COLO668 (cell line): Measurements from ENCODE around the gene LRRC53.

Experiments
- DNase-seq: peaks from one replicate; lab custom pipeline; 2025; ENCODE audit not compliant: unreplicated experiment; lab: John Stamatoyannopoulos, UW

The LRRC53 gene

GRCh38 chr1:74512170-74512915, at the start of gene LRRC53:
Gene LRRC53, minus strand, starts transcription at chr1:74512611. Its CDS starts 29,262 bp downstream, at chr1:74483349.
- no peak for DNase-seq

- DNase-seq = no peak
Measured at GRCh38 chr1:74549932-74550331, 37.5 kb upstream of the LRRC53 start.

- no peak for DNase-seq
Measured at GRCh38 chr1:74548961-74549750, 36.7 kb upstream of the LRRC53 start.

- no peak for DNase-seq
Measured at GRCh38 chr1:74545821-74546220, 33.4 kb upstream of the LRRC53 start.

DNA sequence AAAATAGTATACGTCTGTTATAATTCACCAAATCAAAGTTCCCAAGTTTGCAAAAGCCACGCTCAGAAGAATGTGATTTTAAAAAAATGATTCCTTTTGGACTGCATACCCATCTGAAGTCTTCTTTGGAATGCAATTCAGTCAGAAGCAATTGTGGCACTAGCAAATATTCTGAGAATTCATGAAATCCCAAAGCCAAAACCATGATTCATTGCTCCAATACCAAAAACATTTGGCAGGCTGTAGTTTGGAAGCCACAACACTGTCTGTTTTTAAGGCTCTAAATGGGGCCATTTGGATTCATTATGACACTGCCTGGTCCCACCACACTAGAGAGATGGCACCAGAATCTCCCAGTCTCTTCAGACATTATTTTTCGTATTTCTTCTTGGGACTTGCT, 21.8 kb upstream of the LRRC53 start:
- no peak for DNase-seq

DNA sequence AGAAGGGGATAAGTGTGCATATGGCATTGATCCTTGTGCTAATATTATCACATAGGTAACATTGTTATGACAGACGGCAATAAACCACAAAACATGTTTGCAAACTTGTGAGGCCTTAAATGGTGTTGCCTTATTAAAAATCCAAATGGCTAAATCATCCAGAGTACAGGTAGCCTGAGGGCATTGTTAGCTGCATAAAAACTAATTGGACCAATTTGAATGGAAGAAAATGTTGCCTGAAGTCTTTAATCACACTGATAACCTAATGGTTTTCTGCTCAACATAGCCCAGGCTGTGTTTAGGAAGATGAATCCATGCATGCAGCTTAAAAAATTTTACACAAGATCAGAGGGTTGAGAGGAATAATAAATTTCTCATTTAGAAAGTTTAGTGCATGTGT, 19.4 kb upstream of the LRRC53 start:
- DNase-seq = no peak

GRCh38 chr1:74530892-74531291, 18.5 kb upstream of the LRRC53 start:
- no peak for DNase-seq

- no peak for DNase-seq
Measured at GRCh38 chr1:74528123-74528522, 15.7 kb upstream of the LRRC53 start.

DNA sequence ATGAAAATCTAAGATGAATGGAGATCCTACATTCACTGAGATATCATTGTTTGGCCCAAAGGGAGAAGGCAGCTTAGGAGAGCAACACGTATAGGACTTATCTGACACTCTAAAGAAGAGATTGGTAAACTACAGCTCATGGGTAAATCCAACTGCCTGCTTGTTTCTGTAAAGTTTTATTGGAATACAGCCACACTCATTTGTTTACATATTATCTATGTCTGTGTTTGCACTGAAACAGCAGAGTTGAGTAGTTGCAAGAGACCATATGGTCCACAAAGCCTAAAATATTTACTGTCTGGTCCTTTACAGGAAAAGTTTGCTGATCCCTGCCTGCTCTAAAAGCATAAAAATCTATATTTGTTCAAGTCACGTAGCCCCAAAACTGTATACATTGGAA, 14.3 kb upstream of the LRRC53 start:
- DNase-seq = no peak

- DNase-seq = no peak
Measured at GRCh38 chr1:74523873-74524480, 11.6 kb upstream of the LRRC53 start.

DNA sequence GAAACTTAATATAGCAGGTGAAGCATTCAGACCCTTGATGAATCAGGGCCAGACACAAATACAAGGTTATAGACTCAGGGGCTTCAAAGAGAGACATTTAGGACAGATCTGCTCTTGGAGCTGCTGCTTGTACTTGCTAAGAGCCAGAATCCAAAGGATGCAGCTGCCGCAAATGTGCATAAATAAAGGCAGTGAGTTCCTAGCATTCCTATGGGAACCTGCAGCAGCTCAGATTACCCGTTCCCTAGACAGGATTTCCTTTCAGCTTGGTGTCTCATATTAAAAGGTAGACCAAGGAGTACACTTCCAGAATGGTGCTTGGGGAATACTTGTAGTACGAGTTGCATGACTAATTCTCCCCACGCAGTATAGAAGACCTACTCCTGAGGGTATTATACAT, 9.7 kb upstream of the LRRC53 start:
- DNase-seq = peak; percentile 27

DNA sequence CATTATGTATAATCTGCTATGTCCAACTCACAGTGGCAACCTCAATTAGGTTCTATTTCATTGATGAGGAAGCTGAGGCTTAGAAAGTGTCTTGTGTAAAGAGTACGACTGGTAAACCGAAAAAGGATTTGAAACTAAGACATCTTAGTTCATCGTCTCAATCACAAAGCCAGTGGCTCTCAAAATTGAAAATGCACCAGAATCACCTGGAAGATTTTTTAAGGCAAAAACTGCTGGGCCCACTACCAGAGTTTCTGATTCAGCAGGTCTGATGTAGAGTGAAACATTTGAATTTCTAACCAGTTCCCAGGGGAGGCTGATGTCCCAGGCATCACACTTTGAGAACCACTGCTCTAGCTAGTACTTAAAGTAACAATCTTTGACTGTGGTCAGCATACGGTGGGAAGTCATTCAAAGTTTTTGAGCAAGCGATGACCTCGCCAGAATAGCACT, 5.2 kb upstream of the LRRC53 start:
- DNase-seq = no peak

DNA sequence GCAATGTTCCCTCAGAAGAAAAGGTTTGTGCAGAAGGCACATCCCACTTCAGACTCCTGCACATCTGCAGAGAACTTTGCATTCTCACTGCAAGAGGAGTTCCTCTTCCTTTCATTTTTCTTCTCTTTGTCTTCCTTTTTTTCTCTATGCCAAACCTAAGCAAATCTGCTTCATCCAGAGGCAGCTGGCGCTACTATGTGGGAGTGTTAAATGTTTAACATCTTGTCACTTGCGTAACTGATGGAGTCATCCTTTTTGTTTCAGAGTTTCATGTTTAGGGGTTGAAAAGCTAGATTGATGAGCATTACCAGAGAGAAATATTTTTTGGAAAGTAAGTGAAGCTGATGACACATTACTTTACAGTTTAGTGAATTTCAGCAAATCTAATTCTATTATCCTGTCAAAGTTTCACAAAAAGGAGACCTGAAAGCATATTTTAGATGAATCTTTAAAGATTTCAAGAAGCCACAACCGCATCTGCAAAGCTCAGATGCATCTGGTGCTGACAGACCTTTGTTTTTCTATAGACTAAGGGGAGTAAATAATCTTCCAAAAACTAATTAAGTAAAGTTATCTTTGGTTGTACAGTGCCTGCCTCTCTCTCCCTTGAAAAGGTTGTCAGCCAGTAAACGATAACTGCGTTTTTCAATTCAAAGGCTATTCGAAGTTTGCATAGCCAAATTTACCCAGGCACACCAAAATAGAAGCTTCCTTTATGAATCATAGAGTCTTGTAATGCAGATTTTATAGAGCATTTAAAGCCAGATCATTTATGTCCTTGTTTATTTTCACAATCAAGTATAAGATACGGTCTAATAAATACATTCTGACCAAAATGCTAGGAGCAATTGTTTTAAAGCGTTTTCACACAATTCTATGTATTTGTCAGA, 1.2 kb upstream of the LRRC53 start:
- DNase-seq = no peak

DNA sequence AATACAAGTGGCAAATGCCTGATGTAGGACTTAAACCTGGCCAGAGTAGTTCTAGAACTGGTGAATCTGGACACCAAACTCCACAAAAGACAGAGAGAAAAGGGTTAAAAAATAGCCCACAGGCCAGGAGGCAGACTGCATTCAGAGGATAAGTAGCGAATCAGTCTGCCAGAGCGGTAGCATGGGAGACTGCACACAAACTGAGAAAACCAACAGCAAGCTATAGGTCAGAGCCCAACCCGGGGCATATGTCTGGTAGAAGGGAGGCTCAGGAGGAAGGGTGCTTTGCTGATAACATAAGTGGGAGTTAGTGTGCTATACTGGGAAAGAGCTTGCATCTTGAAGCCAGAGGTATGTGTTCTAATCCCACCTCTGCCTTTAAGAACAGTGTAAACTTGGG, 4.0 kb downstream of the LRRC53 start:
- DNase-seq = no peak

DNA sequence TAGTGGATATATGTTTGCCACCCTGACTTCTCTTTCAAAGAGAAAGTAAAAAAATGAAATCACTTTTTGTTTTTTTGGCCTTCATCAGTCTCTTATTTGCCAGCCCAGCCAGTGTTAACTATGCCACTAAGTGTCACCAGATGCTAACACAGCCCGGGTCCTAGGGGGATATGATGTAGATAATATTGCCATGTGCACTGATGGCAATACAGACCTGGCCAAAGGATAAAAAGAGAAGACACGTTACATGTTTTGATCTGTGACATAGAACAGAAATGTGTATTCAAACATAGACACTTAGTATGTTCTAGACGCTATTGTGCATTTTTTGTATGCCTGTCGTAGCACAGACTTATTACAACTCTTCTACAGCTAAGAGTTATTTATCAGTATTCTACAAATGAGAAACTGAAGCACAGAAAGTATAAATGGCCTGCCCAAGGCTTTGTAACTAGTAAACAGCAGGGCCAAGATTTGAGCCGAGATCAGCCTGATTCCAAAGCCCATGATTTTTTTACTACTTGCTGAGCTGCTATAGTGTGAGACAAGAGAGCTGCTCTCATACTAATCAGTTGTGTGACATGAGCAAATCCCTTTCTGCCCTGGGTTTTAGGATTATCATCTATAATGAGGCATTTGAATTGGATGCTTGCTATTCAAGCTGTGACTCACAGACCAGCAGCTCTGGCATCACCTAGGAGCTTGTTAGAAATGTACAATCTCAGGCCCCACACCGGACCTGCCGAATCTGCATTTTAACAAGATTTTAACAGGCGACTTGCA, 6.3 kb downstream of the LRRC53 start:
- DNase-seq = no peak

DNA sequence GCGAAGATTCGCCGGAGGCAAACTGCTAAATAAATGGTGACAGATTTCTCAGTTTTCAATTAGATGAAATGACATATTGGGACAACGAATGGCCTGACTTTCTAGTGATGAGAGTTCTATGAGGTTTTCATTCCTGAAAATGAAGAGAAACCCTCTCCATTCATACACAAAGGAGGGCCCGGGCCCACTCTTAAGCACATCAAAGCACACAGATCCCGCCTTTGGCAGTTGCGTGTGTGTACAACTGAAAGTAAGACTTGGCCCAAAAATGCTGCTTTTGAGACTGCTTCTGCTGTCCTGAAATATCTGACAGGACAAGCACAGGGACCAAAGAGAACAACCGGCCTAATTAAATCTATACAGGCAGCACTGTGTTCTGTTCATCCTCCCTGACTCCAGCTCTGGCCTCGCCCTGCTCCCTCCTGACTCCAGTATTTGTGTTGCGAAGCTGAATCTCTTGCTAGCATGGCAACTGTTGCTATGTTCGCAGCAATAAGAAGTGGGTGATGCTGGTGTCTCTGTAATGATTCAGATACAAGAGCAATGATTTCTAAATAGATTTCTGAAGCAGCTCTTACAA, 7.4 kb downstream of the LRRC53 start:
- DNase-seq = peak; percentile 70

GRCh38 chr1:74504125-74504932, 8.1 kb downstream of the LRRC53 start:
- DNase-seq = peak; percentile 69

DNA sequence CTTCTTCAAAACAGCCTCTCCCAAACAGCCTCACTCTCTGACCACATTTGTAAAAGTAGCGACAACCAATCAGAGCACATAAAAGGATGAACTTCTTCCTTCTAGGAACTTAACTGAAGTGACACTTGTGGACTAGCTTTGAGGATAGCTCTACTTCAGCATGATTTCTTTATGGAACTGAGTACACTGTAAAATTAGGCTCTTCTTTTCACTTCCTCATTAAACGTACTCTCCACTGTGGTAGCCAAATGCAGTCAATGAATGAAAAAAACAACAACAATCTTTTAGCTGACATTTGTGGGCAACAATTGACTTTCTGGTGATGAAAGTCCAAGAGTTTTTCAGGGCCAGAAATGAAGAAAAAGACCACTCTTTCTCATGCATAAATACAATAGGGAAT, 9.6 kb downstream of the LRRC53 start:
- no peak for DNase-seq

DNA sequence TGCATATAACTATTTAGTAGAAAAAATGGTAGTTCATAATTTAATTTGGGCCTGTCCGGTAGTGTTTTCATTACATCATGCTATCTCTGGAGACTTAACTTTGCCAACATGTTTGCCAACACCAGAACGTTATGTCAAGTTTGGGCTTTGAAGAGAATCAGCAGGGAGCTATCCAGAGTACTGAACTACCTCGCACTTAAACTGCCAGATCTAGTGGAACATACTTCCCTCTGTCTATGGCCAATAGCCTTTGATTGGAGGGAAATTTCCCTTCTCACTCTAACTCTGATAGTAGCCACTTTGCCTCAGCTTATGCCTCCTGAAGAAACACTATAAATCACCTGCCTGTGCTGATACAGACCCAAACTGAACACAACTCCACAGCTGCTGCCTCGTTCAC, 10.0 kb downstream of the LRRC53 start:
- no peak for DNase-seq
